GM19324 (cell line): Measurements from ENCODE around the gene RGS19.
A peak's percentile ranks its signal among the peaks of the same experiment; 100 is the strongest.

Source experiments
- ATAC-seq: cut with Tn5 transposase; IDR thresholded peaks from one replicate; pipeline ENCODE4 v1.9.1; 2021; ENCODE audit warnings: mild to moderate bottlenecking, moderate library complexity; ENCODE audit not compliant: unreplicated experiment, low FRiP score

The RGS19 gene

DNA sequence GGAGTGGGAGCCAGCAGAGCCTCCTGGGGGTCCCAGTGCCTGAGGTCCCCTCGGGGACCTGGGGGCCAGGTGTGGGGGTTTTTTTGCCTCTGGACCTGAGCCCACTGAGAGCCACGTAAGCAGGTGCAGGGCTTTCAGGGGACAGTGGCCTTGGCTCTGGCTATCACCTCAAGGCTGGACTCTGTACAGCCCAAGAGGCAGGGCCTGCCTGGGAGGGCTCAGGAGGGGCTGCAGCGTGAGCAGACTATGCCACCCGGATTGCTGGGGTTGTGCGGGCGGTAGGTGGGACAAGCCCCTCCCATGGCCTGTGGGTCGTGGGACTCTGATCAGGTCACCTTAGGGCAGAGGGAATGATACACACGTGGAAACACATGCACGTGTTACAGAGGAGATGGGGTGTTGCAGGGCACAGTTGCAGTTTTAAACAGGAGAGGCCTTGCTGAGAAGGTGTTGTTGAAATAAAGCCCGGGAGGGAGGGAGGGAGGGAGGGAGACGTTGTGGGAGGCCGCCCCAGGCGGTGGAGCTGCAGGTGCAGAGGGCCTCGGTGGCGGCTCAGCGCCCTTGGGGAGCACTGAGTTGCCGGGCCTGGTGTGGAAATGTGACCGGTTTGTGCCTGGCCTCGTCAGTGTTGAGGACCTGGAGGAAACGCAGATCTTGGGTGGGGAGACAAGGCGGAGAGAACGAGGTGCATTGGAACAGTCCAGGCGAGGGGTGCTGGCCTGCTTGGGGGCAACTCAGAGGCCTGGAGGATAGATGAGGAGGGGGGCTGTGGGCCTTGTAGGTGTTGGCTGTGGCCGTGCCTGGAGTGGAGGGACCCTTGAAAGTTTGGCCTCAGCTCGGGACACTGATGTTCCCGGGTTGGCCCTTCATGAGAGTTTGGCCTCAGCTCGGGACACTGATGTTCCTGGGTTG is 14.0 kb downstream of the RGS19 start:
- no peak for ATAC-seq

DNA sequence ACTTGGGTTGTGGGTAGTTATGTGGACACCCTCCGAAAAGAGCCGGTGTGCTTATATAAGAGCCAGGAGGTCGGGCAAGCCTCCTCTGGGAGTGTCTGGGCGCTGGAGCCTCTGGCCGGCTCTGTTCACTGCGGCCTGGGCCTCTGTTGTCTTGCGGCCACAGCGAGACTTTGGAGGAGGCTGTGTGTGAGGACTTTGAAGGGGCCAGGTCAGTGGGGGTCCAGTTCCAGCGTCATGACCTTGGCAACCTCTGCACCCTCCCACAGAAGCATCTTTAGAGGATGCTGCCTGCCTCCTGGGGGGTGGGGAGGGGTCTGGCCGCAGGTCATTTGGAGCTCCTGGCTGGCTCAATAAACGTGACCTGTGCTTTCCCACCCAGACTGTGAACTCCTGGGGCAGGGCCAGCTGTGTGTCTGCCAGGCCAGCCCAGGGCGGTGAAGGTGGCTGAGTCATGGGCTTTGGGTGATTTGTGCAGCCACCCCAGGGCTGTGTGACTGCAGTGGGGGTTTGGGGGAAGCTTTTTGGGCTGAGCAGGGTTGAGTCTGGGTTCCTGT is 15.1 kb downstream of the RGS19 start:
- no peak for ATAC-seq

DNA sequence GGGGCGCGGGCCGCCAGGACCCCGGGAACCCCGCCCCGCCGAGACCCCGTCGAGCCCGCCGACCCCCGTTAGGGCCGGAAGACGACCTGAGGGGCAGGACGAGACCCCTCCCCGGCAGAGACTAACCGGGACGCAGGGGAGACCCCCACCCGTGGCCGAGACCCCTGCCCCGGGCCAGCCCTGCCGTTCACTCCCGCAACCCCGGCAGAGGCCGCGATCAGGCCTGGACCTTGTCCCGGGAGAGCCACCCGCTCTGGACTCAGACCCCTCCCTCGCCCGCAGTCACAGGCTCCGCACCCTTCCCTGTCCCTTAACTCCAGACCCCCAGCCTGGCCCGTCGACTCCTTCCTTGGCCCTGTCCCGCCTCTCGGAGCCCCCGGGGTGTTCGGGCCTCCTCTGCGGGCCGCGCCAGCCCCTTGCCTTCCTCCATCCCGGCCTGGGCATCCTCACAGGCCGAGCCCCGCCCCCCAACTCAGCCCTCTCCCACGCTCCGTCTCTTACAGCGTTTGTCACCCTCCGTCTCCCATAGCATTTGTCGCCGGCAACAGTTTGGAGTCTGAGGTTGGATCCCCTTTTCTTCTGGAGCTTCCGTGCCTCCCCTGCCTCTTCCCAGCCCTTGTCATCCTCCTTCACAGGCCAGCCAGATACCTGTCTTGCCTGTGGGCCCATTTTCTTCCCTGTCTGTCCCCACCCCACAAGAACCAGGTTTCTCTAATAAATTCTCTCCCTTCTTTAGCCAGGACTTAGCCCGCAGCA is 15.8 kb downstream of the RGS19 start:
- no peak for ATAC-seq

DNA sequence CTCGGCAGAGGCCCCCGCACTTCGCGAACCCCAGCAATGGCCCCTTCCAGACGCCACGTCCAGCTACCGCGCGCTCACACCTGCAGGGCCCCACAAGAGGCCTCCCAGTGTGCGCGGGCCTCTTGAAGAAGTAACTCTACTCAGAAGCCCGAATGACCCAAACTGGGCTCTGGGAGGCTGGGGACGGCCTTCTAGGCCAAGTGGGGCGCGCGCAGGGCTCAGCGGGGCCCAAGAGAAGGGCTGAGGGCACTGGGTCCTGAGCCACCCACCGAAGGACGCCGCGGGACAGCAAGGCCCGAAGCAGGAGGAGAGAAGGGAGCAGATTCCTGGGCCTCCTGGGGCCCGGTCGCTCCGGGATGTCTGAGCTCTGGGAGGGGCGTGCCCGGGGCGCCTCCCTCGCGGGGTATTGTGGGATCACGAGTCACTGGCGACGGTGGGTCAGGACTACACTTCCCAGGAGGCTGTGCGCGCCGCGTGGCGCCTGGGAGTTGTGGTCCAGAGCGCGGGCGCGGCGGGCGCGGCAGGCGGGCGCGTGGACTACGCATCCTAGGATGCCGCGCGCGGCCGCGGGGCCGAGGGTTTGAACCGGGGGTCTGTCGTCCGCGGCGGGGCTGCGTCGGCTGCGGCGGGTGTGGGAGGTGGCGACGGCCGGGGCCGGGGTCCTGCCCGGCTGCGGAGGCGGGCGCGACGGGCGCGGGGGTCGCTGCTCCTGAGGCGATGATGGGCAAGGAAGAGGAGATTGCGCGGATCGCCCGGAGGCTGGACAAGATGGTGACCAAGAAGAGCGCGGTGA is 16.5 kb downstream of the RGS19 start, which contains the start of gene TCEA2:
Gene TCEA2, plus strand, starts transcription at position 603 of the 793 bp plus-strand sequence. Its CDS starts 115 bp downstream, at position 718.
- ATAC-seq, result peak; percentile 76

DNA sequence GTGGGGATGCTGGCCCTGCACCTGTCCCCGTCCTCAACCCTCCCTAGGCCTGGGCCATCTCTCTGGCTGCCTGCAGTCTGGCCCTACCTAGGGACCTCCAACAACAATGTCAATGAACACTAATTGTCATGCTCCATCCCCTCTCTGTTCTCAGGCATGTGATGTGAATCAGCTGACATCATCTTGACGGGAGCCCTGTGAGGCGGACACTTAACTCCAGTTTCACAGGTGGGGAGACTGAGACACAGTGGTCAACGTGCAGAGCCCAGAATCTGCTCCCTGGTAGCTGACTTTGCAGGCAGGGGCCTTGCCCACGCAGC is 17.1 kb downstream of the RGS19 start:
- no peak for ATAC-seq

DNA sequence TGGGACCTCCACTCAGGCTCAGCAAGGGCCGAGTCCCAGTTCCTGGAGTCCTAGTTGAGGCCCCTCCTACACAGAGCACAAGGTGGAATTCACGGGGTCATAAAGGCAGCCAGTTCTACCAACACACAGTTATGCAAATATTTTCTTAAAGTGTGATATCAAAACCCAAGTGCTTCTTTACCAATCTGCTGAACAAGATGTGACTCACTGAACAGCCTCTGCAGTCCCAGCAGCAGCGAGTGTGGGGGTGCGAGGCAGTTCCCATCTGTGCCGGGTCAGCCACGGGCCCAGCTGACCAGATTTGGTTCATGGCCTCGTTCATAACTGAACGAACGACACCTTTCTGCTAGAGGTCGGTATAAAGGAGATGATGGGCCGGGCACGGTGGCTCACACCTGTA is 20.8 kb downstream of the RGS19 start:
- no peak for ATAC-seq

DNA sequence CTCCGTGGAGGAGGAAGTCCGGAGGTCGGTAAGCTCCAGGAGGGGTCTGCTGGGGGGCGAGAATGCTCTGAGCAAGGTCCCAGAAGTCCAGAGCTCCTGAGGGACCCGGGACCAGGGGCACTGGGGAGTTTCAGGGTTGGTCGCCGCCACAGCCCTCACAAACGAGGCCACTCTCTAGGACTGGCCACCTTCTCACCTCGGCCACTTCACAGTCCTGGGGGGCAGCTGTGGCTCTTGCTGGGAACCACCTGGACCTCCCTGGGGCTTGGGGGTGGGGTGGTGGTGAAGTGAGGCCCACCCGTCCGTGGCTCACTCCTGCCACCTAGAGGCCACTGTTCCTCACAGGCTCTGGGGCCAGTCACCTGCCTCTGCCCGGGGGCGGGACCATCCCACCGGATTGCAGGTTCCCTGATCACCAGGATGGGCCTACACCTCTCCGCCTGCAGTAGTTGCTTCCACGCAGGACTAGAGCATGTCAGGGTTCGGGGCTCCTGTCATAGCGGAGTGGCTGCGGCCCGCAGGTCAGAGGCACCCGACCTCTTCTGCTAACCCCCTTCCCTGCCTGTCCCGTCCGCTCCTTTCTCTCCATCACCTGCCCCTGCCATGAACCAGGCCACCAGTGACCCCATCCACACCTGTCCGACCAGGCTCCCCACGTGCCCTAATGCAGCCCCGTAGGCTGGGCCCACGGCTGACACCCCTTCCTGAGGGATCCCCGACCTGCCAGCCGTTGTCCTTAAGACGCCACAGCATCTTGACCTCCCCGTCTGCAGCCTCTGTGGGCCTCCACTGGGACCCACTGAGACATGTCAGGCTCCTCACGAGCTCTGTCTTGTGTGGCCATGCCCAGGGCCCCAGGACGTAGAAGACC is 21.5 kb downstream of the RGS19 start:
- no peak for ATAC-seq

DNA sequence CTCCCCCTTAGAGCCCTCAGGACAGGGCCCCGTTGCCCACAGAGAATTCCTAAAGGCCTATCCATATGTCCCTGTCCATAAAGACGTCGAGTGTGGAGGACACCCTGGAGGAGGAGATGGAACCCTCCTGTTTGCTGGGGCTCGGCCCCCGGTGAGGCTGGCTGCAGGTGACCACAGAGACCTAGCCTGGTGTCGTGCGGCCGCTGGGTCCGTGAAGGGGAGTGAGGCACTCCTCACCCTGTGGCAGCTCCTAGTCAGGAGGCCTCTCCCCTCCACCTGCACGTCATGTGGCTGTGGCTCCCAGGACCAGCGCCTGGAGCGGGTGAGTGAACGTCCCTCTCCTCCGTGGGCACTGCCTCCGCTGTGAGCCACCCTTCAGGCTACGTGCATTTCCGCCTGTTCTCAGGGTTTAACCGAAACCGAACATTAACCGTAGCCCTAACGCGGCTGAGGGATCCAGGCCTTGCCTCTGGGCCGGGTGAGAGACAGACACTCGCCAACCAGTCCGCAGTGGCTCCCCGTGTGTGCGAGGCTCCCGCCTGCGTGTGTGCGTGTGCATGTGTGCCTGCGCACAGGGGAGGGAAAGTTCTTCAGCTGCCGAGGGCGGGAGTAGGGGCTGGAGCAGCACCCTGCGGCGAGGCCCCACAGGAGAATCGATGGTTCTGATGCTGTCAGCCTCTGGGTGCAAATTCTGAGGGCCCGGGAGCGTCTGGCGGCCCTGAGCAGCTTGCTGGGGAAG is 22.3 kb downstream of the RGS19 start:
- no peak for ATAC-seq

DNA sequence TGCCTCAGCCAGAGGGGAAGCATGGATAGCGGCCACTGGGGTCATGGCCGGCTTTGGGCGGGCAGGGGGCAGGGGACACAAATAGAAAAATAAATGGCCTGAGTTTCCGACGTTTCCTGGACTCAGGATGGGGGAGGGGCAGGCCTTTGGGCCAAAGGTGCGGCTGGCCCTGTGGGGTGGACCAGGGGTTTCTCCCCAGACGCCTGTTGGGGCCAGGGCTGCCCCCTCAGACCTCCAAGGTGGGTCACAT is 22.8 kb downstream of the RGS19 start:
- no peak for ATAC-seq

DNA sequence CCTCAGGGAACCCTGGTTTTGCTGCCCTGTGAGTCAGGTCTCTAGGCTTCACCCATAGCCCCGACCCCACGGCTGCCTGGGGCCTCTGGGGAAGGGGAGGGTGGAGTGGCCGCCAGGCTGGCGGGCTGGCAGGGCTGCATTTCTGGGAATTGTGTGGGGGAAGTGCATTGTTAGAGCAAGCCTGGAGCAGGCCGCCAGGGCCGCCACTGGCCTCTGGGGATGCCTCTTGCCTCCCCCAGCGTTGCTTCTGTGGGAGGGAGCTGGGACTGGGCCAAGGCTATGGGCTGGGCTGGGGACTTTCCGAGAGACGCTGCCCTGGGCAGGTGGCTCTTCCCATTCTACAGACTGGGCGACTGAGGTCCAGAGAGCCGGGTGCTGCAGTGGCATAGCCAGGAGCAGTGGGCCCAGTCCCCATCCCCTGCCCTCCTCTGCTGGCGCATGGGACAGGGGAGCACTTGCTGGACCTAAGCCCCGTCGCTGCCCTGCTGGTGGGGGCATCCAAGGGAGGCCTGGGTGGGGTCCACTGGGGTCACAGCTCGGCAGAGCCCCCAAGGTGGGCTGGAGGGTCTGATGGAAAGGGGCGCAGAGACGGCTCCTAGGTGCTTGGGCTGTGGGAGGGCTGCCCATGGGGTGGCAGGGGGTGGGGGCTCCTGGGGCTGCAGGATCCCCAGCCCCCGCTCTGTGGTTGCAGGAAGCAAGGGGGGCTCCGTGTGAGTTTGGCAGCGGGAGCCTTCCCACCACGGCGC is 23.3 kb downstream of the RGS19 start:
- no peak for ATAC-seq

DNA sequence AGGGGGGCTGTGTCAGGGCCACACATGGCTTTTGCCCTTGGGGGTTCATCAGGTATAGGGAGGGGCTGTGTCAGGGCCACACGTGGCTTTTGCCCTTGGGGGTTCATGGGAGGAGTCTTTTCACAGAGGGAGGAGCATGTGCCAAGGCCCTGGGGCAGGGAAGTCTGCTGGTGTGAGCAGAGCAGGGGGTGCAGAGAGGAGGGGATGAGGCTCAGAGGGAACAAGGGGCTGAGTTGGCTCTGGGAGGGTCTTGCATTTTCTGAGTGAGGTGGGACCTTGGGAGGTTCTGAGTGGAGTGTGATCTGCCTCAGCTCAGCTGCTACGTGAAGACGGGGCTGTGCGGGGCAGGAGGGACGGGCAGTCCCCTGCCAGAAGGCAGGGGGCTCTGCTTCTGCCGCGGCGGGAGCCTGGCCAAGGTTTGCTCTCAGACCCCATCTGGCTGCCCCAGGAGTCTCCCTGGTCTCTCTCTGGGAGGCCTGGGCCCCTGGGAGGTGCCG is 23.9 kb downstream of the RGS19 start:
- no peak for ATAC-seq

DNA sequence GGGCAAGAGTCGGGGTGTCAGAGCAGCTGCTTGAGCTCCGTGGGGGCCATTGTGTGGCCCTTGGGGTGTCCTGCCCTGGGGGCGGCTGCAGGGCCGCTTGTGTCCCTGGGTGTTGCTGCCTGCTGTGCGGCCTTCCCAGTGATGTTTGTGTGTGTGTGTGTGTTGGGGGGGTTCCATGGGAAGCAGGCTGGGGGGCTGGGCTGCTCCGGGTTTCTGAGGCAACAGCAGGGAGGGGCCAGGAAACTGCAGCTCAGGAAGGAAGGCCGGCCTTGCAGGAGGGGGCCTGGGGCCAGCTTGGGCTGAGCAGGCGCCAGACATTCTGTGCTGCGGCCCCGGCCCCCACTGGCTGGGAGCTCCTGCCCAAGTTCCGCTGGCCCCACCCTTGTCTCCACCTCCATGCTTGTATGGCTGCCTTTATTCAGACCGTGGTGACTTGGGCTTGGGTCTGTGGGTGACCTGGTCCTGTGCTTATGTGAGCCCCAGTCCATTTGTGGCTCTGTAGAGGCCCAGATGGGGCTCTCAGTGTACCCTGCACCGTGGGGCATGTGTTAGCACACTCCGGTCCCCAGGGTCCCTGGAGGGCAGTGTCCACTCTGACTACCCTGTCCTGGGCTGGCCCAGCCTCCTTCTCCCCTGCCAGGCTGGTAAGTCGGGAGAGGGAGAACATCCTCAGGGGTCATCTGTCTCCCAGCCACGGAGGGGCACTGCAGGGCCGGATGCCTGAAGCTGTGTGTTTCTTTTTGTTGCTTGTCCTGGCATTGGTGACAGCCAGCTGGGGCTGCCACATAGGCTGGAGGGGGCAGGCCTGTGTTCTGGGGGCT is 25.3 kb downstream of the RGS19 start:
- no peak for ATAC-seq

DNA sequence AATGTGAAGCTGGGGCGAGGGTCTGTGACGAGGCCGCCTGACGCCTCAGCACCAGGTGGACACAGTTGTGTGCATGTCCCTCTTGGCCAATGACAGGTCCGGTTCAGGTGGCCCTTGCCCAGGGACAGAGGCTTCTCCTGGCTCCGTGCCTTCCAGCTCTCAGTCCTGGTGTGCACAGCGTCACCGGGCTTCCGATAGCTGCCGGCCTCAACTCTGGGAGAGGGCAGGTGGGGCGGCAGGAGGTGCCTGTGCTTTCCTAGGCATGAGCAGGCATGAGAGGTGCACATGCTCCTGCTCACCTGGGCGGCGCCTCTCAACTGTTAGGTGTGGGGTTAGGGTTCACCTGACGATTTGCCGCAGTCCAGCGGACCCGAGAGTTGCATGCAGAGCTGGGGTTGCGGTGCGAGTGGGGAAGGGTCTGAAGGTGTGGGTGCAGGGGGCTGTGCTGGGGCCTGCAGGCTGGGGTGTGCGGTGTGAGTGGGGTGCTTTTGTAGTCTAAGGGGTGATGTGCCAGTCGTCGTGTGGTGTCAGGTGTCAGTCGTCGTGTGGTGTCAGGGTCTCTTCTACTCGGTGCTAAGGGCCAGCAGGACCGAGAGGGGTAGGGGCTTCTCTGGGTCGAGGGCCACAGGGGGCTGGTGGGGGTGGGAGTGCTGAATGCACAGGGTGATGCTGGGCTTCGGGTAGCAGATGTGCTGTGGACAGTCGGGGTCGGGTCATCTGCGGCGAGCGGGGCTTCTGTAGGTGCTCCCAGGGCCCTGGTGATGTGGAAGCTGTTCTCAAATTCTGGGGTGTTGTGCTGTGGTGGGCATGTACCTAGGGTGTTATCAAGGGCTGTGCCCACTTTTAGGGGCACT is 26.1 kb downstream of the RGS19 start:
- no peak for ATAC-seq

DNA sequence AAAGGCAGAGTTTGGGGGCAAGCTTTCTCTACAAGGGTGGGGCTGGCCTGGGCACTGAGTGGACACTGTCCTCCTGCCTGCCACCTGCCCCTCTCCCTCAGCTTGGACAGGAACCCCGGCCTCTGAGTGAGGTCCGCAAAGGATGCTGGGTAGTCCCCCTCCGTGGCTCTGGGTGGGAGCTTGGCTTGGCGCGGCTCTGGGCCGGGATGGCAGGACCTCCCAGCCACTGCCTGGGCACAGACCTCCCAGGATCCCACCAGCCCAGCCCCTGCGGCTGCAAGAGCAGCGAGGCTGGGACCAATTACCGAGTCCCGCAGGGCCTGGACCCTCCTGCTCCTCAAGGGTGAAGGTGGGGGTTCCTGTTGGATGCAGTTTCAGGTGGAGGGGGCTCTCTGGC is 27.0 kb downstream of the RGS19 start:
- ATAC-seq, result no peak

DNA sequence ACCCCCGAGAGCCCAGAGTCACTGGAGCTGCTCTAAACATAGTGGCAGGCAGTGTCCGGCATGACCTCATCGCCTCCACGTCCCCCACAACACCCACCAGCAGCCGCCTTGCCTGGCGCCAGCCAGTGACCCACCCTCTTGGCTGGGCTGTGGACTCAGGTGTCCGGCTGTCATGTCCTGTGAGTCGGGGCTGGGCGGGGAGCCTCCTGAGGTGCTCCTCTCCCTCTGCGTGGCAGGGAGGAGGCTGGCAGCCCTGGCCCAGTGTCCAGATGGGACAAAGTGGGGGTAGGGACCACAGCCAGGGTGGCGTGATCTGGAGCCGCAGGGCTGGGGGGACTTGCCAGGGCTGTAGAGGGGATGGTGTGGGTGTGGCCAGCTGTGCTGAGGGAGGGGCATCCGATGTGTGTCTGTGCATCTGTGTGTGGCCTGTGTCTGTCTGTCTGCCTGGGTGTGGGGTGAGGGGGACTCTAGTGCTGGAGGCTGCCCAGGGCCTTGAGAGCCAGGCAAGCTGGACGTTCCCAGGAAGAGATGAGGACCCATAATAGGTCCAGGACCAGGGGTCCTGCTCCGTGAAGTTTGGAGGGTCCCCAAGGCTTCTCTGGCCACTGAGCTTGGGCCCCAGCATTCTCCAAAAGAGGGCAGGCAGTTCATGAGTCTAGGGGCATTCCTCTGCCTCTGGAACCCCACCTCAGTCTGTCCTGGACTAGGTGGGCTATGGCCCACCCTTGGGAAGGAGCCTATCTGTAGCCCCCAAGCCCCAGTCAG is 27.6 kb downstream of the RGS19 start:
- ATAC-seq, result no peak

DNA sequence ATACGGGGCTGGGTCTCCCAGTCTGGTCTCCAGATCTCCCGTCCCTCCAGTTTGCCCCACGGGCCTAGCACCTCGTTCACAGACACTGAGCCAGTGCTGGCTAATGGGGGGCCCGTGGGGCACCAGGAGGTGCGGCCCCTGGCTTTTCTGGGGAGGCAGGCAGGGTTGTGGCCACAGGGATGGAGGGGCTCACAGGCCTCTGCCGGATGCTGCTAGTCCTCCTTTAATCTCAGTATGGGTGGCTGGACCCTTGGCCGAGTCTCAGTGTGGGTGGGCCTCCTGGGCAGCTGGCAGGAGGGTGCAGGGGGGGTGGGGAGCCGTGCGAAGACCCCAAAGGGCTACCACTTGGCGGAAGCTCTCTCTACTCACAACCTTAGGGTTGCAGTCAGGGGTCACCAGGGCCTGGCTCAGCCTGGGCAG is 28.3 kb downstream of the RGS19 start:
- ATAC-seq, result no peak
